GM23338 (cell line): Measurements from ENCODE around the gene FGF9. TPM values are rescaled to one million over a fixed set of nuclear protein-coding genes. Genes with fewer than 3 reads are reported as not detected.

Source experiments
- ATAC-seq: fragments of 200-7000 bp; cut with Tn5 transposase; 3 replicates; pipeline ENCODE4 v1.9.1; 2020
- DNase-seq: peaks from one replicate; pipeline ENCODE4 v3.0.0-alpha.2; 2015; ENCODE audit warnings: low spot score
- H2AFZ ChIP-seq: fragments of 200-600 bp; sonication (generic); 2 replicates; pipeline ENCODE4 v1.8.0; 2016; ENCODE audit warnings: antibody characterized with exemption, mild to moderate bottlenecking, moderate library complexity
- H3F3A ChIP-seq: fragments of 200-600 bp; sonication (generic); replicated peaks from 2 replicates; pipeline ENCODE4 v1.8.0; 2017; ENCODE audit warnings: antibody characterized with exemption, mixed run types, low read depth
- H3K27ac ChIP-seq: fragments of 200-600 bp; sonication (generic); 2 replicates; pipeline ENCODE4 v1.6.1; 2016; ENCODE audit warnings: low read depth
- H3K27me3 ChIP-seq: fragments of 200-600 bp; sonication (generic); 2 replicates; pipeline ENCODE4 v1.8.0; 2016; ENCODE audit warnings: mild to moderate bottlenecking, mixed run types, moderate library complexity; ENCODE audit not compliant: insufficient read depth
- H3K36me3 ChIP-seq: fragments of 200-600 bp; sonication (generic); 2 replicates; pipeline ENCODE4 v1.8.0; 2016; ENCODE audit warnings: mild to moderate bottlenecking; ENCODE audit not compliant: insufficient read depth
- H3K4me1 ChIP-seq: fragments of 200-600 bp; sonication (generic); 2 replicates; pipeline ENCODE4 v1.8.0; 2016; ENCODE audit warnings: mild to moderate bottlenecking, moderate library complexity; ENCODE audit not compliant: insufficient read depth
- H3K4me2 ChIP-seq: fragments of 200-600 bp; sonication (generic); 2 replicates; pipeline ENCODE4 v1.7.1; 2017; ENCODE audit warnings: mixed run types
- H3K4me3 ChIP-seq: fragments of 200-600 bp; sonication (generic); 2 replicates; pipeline ENCODE4 v1.6.1; 2016; ENCODE audit warnings: mixed run types
- H3K79me2 ChIP-seq: fragments of 200-600 bp; sonication (generic); replicated peaks from 2 replicates; pipeline ENCODE4 v1.8.0; 2017; ENCODE audit warnings: mild to moderate bottlenecking; ENCODE audit not compliant: insufficient read depth
- H3K9me2 ChIP-seq: fragments of 200-600 bp; sonication (generic); 2 replicates; pipeline ENCODE4 v1.8.0; 2017; ENCODE audit not compliant: insufficient read depth
- H4K20me1 ChIP-seq: fragments of 200-600 bp; sonication (generic); replicated peaks from 2 replicates; pipeline ENCODE4 v1.8.0; 2017; ENCODE audit warnings: mild to moderate bottlenecking; ENCODE audit not compliant: insufficient read depth
- H3K27ac Mint-ChIP-seq: 2 replicates; pipeline ENCODE4 v1.8.0; 2020; ENCODE audit warnings: inconsistent platforms, mild to moderate bottlenecking, moderate library complexity, mixed read lengths
- H3K27me3 Mint-ChIP-seq: 3 replicates; pipeline ENCODE4 v1.8.0; 2022; ENCODE audit warnings: low read depth, mild to moderate bottlenecking, moderate library complexity, mixed read lengths, inconsistent platforms; ENCODE audit not compliant: insufficient read depth, poor library complexity
- H3K36me3 Mint-ChIP-seq: 3 replicates; pipeline ENCODE4 v1.8.0; 2021; ENCODE audit warnings: low read depth, mild to moderate bottlenecking, inconsistent platforms, moderate library complexity, mixed read lengths
- H3K4me1 Mint-ChIP-seq: 3 replicates; pipeline ENCODE4 v1.8.0; 2020; ENCODE audit warnings: mild to moderate bottlenecking, inconsistent platforms, mixed read lengths
- H3K4me3 Mint-ChIP-seq: 3 replicates; pipeline ENCODE4 v1.8.0; 2021; ENCODE audit warnings: moderate library complexity, mild to moderate bottlenecking, inconsistent platforms, mixed read lengths
- H3K9me3 Mint-ChIP-seq: 3 replicates; pipeline ENCODE4 v1.8.0; 2020; ENCODE audit warnings: moderate library complexity, mild to moderate bottlenecking, inconsistent platforms, mixed read lengths
- CREB1 ChIP-seq: fragments of 250-450 bp; sonication (Bioruptor Pico); IDR thresholded peaks from 2 replicates; pipeline ENCODE4 v1.5.0; 2020; ENCODE audit warnings: low read depth, mild to moderate bottlenecking, moderate library complexity
- EZH2 ChIP-seq: fragments of 200-600 bp; sonication (generic); IDR thresholded peaks from one replicate; pipeline ENCODE4 v1.8.0; 2017; ENCODE audit warnings: antibody characterized with exemption, mild to moderate bottlenecking, low read depth; ENCODE audit not compliant: unreplicated experiment
- EZH2phosphoT487 ChIP-seq: fragments of 200-600 bp; sonication (generic); IDR thresholded peaks from one replicate; pipeline ENCODE4 v1.8.1; 2018; ENCODE audit warnings: antibody characterized with exemption; ENCODE audit not compliant: unreplicated experiment
- JUNB ChIP-seq: IDR thresholded peaks from one replicate; pipeline ENCODE4 v1.6.1; 2016; ENCODE audit warnings: antibody characterized with exemption; ENCODE audit not compliant: unreplicated experiment
- NANOG ChIP-seq: IDR thresholded peaks from 2 replicates; pipeline ENCODE4 v1.6.1; 2016; ENCODE audit warnings: antibody characterized with exemption, borderline replicate concordance
- POLR2AphosphoS5 ChIP-seq: IDR thresholded peaks from 2 replicates; pipeline ENCODE4 v1.6.1; 2016; ENCODE audit warnings: antibody characterized with exemption, low read depth
- ZNF114 ChIP-seq: fragments of 250-450 bp; sonication (Bioruptor Pico); IDR thresholded peaks from 2 replicates; pipeline ENCODE4 v1.5.0; 2020; ENCODE audit warnings: mild to moderate bottlenecking, moderate library complexity
- ZNF331 ChIP-seq: fragments of 250-450 bp; sonication (Bioruptor Pico); IDR thresholded peaks from 2 replicates; pipeline ENCODE4 v1.5.0; 2020; ENCODE audit warnings: low read depth, mild to moderate bottlenecking, moderate library complexity
- polyA plus RNA-seq: library from polyadenylated mRNA; unstranded; fragments of >200 nt; fragmentation: Nextera tagmentation; extraction: Ambion mirVana; gene quantifications from 2 replicates; pipeline ENCODE4 v1.2.1, GENCODE V29; 2016
- total RNA-seq: library from RNA; depleted of rRNA; stranded (reverse); fragments of >200 nt; shearing (Covaris generic); gene quantifications from 2 replicates; pipeline ENCODE4 v1.2.3, GENCODE V29; 2014
- TF ChIP-seq, protein P1 (sequence below), 2 experiments: fragments of 200-600 bp in 1 of 2; sonication (generic) in 1 of 2; conservative IDR thresholded peaks; 2 replicates each; pipeline versions ENCODE4 v1.5.1 to v1.6.1; 2016 to 2017; ENCODE audit warnings: antibody characterized with exemption in 2 of 2, low read depth in 2 of 2, mild to moderate bottlenecking in 2 of 2, moderate library complexity in 1 of 2
- TF ChIP-seq, protein P2 (sequence below): IDR thresholded peaks from 2 replicates; pipeline ENCODE4 v1.6.1; 2016; ENCODE audit warnings: antibody characterized with exemption

Gene FGF9
- total and polyA plus RNA-seq, 2 experiments from 2014 or later: 0.27 TPM; not detected in 1

DNA sequence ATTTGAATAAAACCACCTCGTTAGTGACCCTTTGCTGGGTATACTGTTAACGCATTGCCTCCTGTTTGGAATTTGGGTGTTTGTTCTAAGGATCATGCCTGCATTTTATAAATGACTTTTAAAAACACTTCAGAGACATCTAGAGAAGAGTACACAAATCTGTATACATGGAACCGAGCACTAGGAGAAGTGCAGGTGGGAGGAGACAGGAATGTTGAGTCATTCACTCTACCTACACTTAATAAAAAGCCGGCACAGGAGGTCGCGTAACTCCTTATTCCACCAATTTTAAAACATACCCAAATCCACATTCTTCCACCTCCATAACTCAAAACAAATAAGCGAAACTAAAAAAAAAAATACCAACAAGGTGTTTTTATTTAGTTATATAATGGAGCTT, 48.6 kb downstream of the FGF9 start:
- no peak for ATAC-seq

DNA sequence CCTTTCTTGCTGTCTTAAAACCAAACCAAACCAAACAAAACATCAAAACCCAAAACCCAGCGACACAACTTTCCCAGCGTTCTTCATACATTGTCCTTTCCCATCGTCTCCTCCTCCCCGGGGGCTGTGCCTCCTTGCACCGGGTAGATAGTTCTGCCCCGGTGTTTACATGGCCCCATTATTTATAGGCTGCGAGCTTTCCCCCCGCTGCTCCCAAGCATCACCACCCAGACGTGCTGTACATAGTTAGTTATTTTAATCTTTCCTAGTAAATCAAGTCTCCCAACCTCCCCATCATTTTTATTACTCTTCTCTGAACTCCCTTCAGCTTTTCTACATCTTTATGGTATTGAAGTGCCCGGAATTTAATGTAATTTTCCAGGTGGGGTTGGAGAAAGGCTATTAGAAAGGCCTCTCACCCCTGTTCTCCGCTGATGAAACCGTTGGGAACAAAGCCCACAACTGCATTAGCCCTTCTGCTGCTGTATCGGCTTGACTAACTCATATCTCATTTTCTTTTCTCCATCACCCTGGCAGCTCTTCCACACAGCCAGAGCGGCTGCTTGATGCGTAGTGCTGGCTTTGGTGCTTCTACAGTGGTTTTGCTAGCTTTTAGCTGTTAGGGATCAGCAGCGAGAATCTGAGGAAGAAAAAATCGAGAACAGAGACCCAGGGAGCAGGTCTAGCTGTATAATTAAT, 53.1 kb downstream of the FGF9 start:
- no peak for ATAC-seq
- H3K4me3 Mint-ChIP-seq: no peak overlapping the region
- no peak overlapping the region for H3K27ac ChIP-seq
- TF ChIP-seq NANOG (no peak), POLR2AphosphoS5 (no peak), CREB1 (CRISPR knock-in tag) (no peak), ZNF114 (no peak), ZNF331 (CRISPR knock-in tag) (no peak), EZH2phosphoT487 (no peak), EZH2 (no peak), JUNB (no peak)

More for the DNA sequence above, 48.6 kb downstream of the FGF9 start:
- TF ChIP-seq, protein P1, sequence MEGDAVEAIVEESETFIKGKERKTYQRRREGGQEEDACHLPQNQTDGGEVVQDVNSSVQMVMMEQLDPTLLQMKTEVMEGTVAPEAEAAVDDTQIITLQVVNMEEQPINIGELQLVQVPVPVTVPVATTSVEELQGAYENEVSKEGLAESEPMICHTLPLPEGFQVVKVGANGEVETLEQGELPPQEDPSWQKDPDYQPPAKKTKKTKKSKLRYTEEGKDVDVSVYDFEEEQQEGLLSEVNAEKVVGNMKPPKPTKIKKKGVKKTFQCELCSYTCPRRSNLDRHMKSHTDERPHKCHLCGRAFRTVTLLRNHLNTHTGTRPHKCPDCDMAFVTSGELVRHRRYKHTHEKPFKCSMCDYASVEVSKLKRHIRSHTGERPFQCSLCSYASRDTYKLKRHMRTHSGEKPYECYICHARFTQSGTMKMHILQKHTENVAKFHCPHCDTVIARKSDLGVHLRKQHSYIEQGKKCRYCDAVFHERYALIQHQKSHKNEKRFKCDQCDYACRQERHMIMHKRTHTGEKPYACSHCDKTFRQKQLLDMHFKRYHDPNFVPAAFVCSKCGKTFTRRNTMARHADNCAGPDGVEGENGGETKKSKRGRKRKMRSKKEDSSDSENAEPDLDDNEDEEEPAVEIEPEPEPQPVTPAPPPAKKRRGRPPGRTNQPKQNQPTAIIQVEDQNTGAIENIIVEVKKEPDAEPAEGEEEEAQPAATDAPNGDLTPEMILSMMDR (conservative IDR thresholded peaks at IDR 0.05; ENCODE audit: low read depth in 2 of 2): no peak
- TF ChIP-seq, protein P2, sequence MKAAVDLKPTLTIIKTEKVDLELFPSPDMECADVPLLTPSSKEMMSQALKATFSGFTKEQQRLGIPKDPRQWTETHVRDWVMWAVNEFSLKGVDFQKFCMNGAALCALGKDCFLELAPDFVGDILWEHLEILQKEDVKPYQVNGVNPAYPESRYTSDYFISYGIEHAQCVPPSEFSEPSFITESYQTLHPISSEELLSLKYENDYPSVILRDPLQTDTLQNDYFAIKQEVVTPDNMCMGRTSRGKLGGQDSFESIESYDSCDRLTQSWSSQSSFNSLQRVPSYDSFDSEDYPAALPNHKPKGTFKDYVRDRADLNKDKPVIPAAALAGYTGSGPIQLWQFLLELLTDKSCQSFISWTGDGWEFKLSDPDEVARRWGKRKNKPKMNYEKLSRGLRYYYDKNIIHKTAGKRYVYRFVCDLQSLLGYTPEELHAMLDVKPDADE: no peak
- TF ChIP-seq JUNB: no peak
- Histone ChIP-seq H3K9me2 (no peaks in the 10 kb centered on the region; the same call in 1 of the 2 replicates), H3K4me3 (no peak overlapping the region), H3K4me2 (no peak overlapping the region), H2AFZ (no peak overlapping the region), H3F3A (no peaks in the 10 kb centered on the region), H3K27me3 (no peaks in the 10 kb centered on the region), H4K20me1 (no peaks in the 10 kb centered on the region), H3K4me1 (peaks cover 11% of the 10 kb centered on the region; the same call in 1 of the 2 replicates), H3K27ac (no peak overlapping the region), H3K79me2 (no peaks in the 10 kb centered on the region), H3K36me3 (no peaks in the 10 kb centered on the region)
- Mint-ChIP-seq H3K27me3 (peaks cover 5% of the 10 kb centered on the region), H3K4me1 (peaks cover 21% of the 10 kb centered on the region), H3K36me3 (no peaks in the 10 kb centered on the region), H3K4me3 (no peak overlapping the region), H3K27ac (no peak overlapping the region; the same call in 1 of the 2 replicates), H3K9me3 (no peaks in the 10 kb centered on the region)
- no peak for DNase-seq

More for the DNA sequence above, 53.1 kb downstream of the FGF9 start:
- no peak for DNase-seq
- H3K36me3 Mint-ChIP-seq: peaks cover 7% of the 10 kb centered on the region
- Histone ChIP-seq H3F3A (no peaks in the 10 kb centered on the region), H3K4me3 (no peak overlapping the region), H2AFZ (no peak overlapping the region), H3K4me1 (0 out of 2 replicates have a peak, but pooled peaks cover 6% of the 10 kb centered on the region), H3K36me3 (0 out of 2 replicates have a peak, but pooled peaks cover 4% of the 10 kb centered on the region), H3K27me3 (no peaks in the 10 kb centered on the region), H3K4me2 (no peak overlapping the region), H3K79me2 (no peaks in the 10 kb centered on the region), H3K9me2 (peaks cover 7% of the 10 kb centered on the region), H4K20me1 (no peaks in the 10 kb centered on the region)
- peaks cover 12% of the 10 kb centered on the region for H3K4me1 Mint-ChIP-seq
- H3K27ac Mint-ChIP-seq: no peak overlapping the region
- peaks cover 7% of the 10 kb centered on the region for H3K27me3 Mint-ChIP-seq
- H3K9me3 Mint-ChIP-seq: peaks cover 12% of the 10 kb centered on the region
